Measurements from ENCODE around the gene GBF1. TPM values are rescaled to one million over a fixed set of nuclear protein-coding genes. Genes with fewer than 3 reads are reported as not detected.
A peak's percentile ranks its signal among the peaks of the same experiment; 100 is the strongest.

The GBF1 gene
- polyA plus RNA-seq, 1 donor (not counting 4 experiments of a cell fraction or from before 2014, with no cell fraction given), result 17.4 TPM

GRCh38 chr10:102230861-102231356, 14.4 kb upstream of the GBF1 start:
- dilution Hi-C loops (cut with MboI; ENCODE audit: extremely low pct_ligation_motif_present, low sequenced_read_pairs), result no loop called here
- Histone ChIP-seq H3K4me3 (ENCODE audit: control insufficient read depth in 2 of 3, extremely low read depth in 1 of 3, insufficient read depth in 2 of 3, low read depth in 1 of 3, low read length in 3 of 3) (peak overlapping the region; percentile 19 to 68 (median 51)), H4K20me1 (ENCODE audit: control insufficient read depth, extremely low read depth, insufficient read depth, low read length) (no peaks in the 10 kb centered on the region), H3K4me2 (ENCODE audit: control insufficient read depth, extremely low read depth, insufficient read depth, low read depth, low read length) (peak overlapping the region; percentile 90), H2AFZ (ENCODE audit: control insufficient read depth, low read length) (peak overlapping the region; percentile 84), H3K9me3 (ENCODE audit: control insufficient read depth, low read depth, low read length) (no peaks in the 10 kb centered on the region), H3K36me3 (ENCODE audit: control insufficient read depth in 2 of 2, extremely low read depth in 1 of 2, insufficient read depth in 2 of 2, low read length in 2 of 2) (no peaks in the 10 kb centered on the region), H3K27ac (ENCODE audit: control insufficient read depth, insufficient read depth, low read length) (no peak overlapping the region), H3K4me1 (ENCODE audit: control insufficient read depth, extremely low read depth, insufficient read depth, low read length) (peaks cover 25% of the 10 kb centered on the region), H3K9me1 (ENCODE audit: control insufficient read depth, extremely low read depth, insufficient read depth, low read length) (no peaks in the 10 kb centered on the region), H3K9ac (ENCODE audit: control insufficient read depth, extremely low read depth, insufficient read depth, low read length) (peak overlapping the region; percentile 33), H3K27me3 (ENCODE audit: control insufficient read depth, extremely low read depth, insufficient read depth, low read length) (peaks cover 38% of the 10 kb centered on the region), H3K79me2 (ENCODE audit: control insufficient read depth, insufficient read depth, low read length) (no peaks in the 10 kb centered on the region)
- DNase-seq (ENCODE audit: low read depth, low spot score) (no peak), FAIRE-seq (no peak)
- peak; percentile 66 for TF ChIP-seq EZH2 (IDR thresholded peaks at IDR 0.05; ENCODE audit: low read length)
- TF ChIP-seq, protein P1, sequence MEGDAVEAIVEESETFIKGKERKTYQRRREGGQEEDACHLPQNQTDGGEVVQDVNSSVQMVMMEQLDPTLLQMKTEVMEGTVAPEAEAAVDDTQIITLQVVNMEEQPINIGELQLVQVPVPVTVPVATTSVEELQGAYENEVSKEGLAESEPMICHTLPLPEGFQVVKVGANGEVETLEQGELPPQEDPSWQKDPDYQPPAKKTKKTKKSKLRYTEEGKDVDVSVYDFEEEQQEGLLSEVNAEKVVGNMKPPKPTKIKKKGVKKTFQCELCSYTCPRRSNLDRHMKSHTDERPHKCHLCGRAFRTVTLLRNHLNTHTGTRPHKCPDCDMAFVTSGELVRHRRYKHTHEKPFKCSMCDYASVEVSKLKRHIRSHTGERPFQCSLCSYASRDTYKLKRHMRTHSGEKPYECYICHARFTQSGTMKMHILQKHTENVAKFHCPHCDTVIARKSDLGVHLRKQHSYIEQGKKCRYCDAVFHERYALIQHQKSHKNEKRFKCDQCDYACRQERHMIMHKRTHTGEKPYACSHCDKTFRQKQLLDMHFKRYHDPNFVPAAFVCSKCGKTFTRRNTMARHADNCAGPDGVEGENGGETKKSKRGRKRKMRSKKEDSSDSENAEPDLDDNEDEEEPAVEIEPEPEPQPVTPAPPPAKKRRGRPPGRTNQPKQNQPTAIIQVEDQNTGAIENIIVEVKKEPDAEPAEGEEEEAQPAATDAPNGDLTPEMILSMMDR (optimal IDR thresholded peaks at IDR 0.05 in 1 of 3, IDR thresholded peaks at IDR 0.05 in 1 of 3, conservative IDR thresholded peaks at IDR 0.05 in 1 of 3; ENCODE audit: extremely low read depth in 1 of 3, insufficient read depth in 2 of 3, low read length in 3 of 3), result peak in 2 of 3 experiments; percentile 48 to 64

- H3K9me3 ChIP-seq (ENCODE audit: control insufficient read depth, low read depth, low read length), result no peaks in the 10 kb centered on the region
- H3K79me2 ChIP-seq (ENCODE audit: control insufficient read depth, insufficient read depth, low read length), result no peaks in the 10 kb centered on the region
- H3K36me3 ChIP-seq (ENCODE audit: control insufficient read depth in 2 of 2, extremely low read depth in 1 of 2, insufficient read depth in 2 of 2, low read length in 2 of 2), result no peaks in the 10 kb centered on the region
- TF ChIP-seq EZH2 (IDR thresholded peaks at IDR 0.05; ENCODE audit: low read length), result peak; percentile 22
- TF ChIP-seq, protein P1 (optimal IDR thresholded peaks at IDR 0.05 in 1 of 3, IDR thresholded peaks at IDR 0.05 in 1 of 3, conservative IDR thresholded peaks at IDR 0.05 in 1 of 3; ENCODE audit: extremely low read depth in 1 of 3, insufficient read depth in 2 of 3, low read length in 3 of 3), result peak; percentile 82 to 98 (median 93)
- no peak overlapping the region for H3K27ac ChIP-seq (ENCODE audit: control insufficient read depth, insufficient read depth, low read length)
- peak overlapping the region; percentile 19 to 68 (median 51) for H3K4me3 ChIP-seq (ENCODE audit: control insufficient read depth in 2 of 3, extremely low read depth in 1 of 3, insufficient read depth in 2 of 3, low read depth in 1 of 3, low read length in 3 of 3)
- no peak overlapping the region for H3K9ac ChIP-seq (ENCODE audit: control insufficient read depth, extremely low read depth, insufficient read depth, low read length)
- peaks cover 34% of the 10 kb centered on the region for H3K27me3 ChIP-seq (ENCODE audit: control insufficient read depth, extremely low read depth, insufficient read depth, low read length)
- H3K4me2 ChIP-seq (ENCODE audit: control insufficient read depth, extremely low read depth, insufficient read depth, low read depth, low read length), result peak overlapping the region; percentile 90
- DNase-seq (ENCODE audit: low read depth, low spot score), result no peak
- FAIRE-seq, result no peak
- dilution Hi-C loops (cut with MboI; ENCODE audit: extremely low pct_ligation_motif_present, low sequenced_read_pairs), result no loop called here
- no peaks in the 10 kb centered on the region for H4K20me1 ChIP-seq (ENCODE audit: control insufficient read depth, extremely low read depth, insufficient read depth, low read length)
- H2AFZ ChIP-seq (ENCODE audit: control insufficient read depth, low read length), result peak overlapping the region; percentile 84
- no peaks in the 10 kb centered on the region for H3K9me1 ChIP-seq (ENCODE audit: control insufficient read depth, extremely low read depth, insufficient read depth, low read length)
- peaks cover 21% of the 10 kb centered on the region for H3K4me1 ChIP-seq (ENCODE audit: control insufficient read depth, extremely low read depth, insufficient read depth, low read length)
Measured at GRCh38 chr10:102231357-102232318, 13.7 kb upstream of the GBF1 start.
